WTC11 (cell line): ENCODE results near the gene TDRD9. TPM values are rescaled to one million over a fixed set of nuclear protein-coding genes. Genes with fewer than 3 reads are reported as not detected.

Experiments
- ATAC-seq: fragments of 200-7000 bp; cut with Tn5 transposase; 2 replicates; pipeline ENCODE4 v1.10.0; 2021; ENCODE audit warnings: mild to moderate bottlenecking, moderate library complexity
- CTCF ChIA-PET: fragments of 300-600 bp; sonication (Branson Sonifier 250); formaldehyde crosslinking; loops from one replicate; lab custom pipeline; 2021; ENCODE audit warnings: antibody characterized with exemption; lab: Charles Lee
- POLR2A ChIA-PET: fragments of 350-600 bp; sonication (Branson Sonifier 250); formaldehyde crosslinking; loops from one replicate; lab custom pipeline; 2021; ENCODE audit warnings: antibody characterized with exemption; lab: Charles Lee
- DNase-seq: peaks from one replicate; pipeline ENCODE4 v3.0.0; 2021; ENCODE audit warnings: low spot score
- H3K27ac Mint-ChIP-seq: 2 replicates; pipeline ENCODE4 v1.8.0; 2021; ENCODE audit warnings: mixed read lengths
- H3K27me3 Mint-ChIP-seq: 2 replicates; pipeline ENCODE4 v1.8.0; 2021; ENCODE audit warnings: low read depth, mild to moderate bottlenecking, moderate library complexity, mixed read lengths
- H3K36me3 Mint-ChIP-seq: 2 replicates; pipeline ENCODE4 v1.8.0; 2021; ENCODE audit warnings: mixed read lengths
- H3K4me1 Mint-ChIP-seq: 2 replicates; pipeline ENCODE4 v1.8.0; 2022; ENCODE audit warnings: mixed read lengths
- H3K4me3 Mint-ChIP-seq: 2 replicates; pipeline ENCODE4 v1.8.0; 2021; ENCODE audit warnings: mild to moderate bottlenecking, moderate library complexity, mixed read lengths
- H3K9me3 Mint-ChIP-seq: 2 replicates; pipeline ENCODE4 v1.8.0; 2021; ENCODE audit warnings: mixed read lengths
- ATF2 ChIP-seq: sonication (generic); formaldehyde crosslinking; IDR thresholded peaks from 2 replicates; pipeline ENCODE4 v1.8.1; 2022; ENCODE audit warnings: low read depth, missing genetic modification reagents, borderline replicate concordance
- CBFB ChIP-seq: sonication (generic); formaldehyde crosslinking; IDR thresholded peaks from 2 replicates; pipeline ENCODE4 v1.8.1; 2022; ENCODE audit warnings: mild to moderate bottlenecking, low read depth, missing genetic modification reagents
- CREB1 ChIP-seq: sonication (generic); formaldehyde crosslinking; IDR thresholded peaks from 2 replicates; pipeline ENCODE4 v1.8.0; 2023; ENCODE audit warnings: mild to moderate bottlenecking, missing genetic modification reagents
- CREM ChIP-seq: sonication (generic); formaldehyde crosslinking; IDR thresholded peaks from 2 replicates; pipeline ENCODE4 v1.8.1; 2022; ENCODE audit warnings: mild to moderate bottlenecking, missing genetic modification reagents, moderate library complexity
- CTCF ChIP-seq: fragments of 200-600 bp; IDR thresholded peaks from 2 replicates; pipeline ENCODE4 v1.8.0; 2022; ENCODE audit warnings: antibody characterized with exemption
- ELF4 ChIP-seq: sonication (generic); formaldehyde crosslinking; IDR thresholded peaks from 2 replicates; pipeline ENCODE4 v1.8.1; 2022; ENCODE audit warnings: low read depth, mild to moderate bottlenecking, moderate library complexity, missing genetic modification reagents
- MYBL2 ChIP-seq: sonication (generic); formaldehyde crosslinking; IDR thresholded peaks from 2 replicates; pipeline ENCODE4 v1.8.1; 2023; ENCODE audit warnings: mild to moderate bottlenecking, moderate library complexity, missing genetic modification reagents
- PREB ChIP-seq: sonication (generic); formaldehyde crosslinking; IDR thresholded peaks from 2 replicates; pipeline ENCODE4 v1.8.1; 2022; ENCODE audit warnings: mild to moderate bottlenecking, missing genetic modification reagents, moderate library complexity, borderline replicate concordance
- SMAD3 ChIP-seq: sonication (generic); formaldehyde crosslinking; IDR thresholded peaks from 2 replicates; pipeline ENCODE4 v1.8.0; 2022; ENCODE audit warnings: missing genetic modification reagents, mild to moderate bottlenecking, borderline replicate concordance
- USF2 ChIP-seq: sonication (generic); formaldehyde crosslinking; IDR thresholded peaks from 2 replicates; pipeline ENCODE4 v1.8.1; 2023; ENCODE audit warnings: mild to moderate bottlenecking, missing genetic modification reagents, moderate library complexity
- ZBTB43 ChIP-seq: sonication (generic); formaldehyde crosslinking; IDR thresholded peaks from 2 replicates; pipeline ENCODE4 v1.8.1; 2023; ENCODE audit warnings: mild to moderate bottlenecking, missing genetic modification reagents
- ZNF416 ChIP-seq: fragments of 250-450 bp; sonication (Bioruptor Pico); IDR thresholded peaks from 2 replicates; pipeline ENCODE4 v1.9.0; 2021; ENCODE audit warnings: mild to moderate bottlenecking, inconsistent platforms
- total RNA-seq: library from RNA; stranded (reverse); gene quantifications from 3 replicates; pipeline ENCODE4 v1.2.3, GENCODE V29; 2021
- TF ChIP-seq, protein P1 (sequence below): fragments of 250-450 bp; sonication (Bioruptor Pico); IDR thresholded peaks from 2 replicates; pipeline ENCODE4 v2.1.2; 2022; ENCODE audit warnings: mild to moderate bottlenecking, moderate library complexity
- TF ChIP-seq, protein P2 (sequence below): fragments of 250-450 bp; sonication (Bioruptor Pico); IDR thresholded peaks from 2 replicates; pipeline ENCODE4 v1.9.0; 2021; ENCODE audit warnings: moderate library complexity, mild to moderate bottlenecking, inconsistent platforms, borderline replicate concordance
- TF ChIP-seq, protein P3 (sequence below): sonication (generic); formaldehyde crosslinking; IDR thresholded peaks from 2 replicates; pipeline ENCODE4 v1.8.0; 2022; ENCODE audit warnings: mild to moderate bottlenecking, missing genetic modification reagents

The TDRD9 gene
- total RNA-seq, 1 experiment from 2014 or later: 0.17 TPM

- TF ChIP-seq PREB: no peak
- TF ChIP-seq ELF4 (CRISPR knock-in tag): no peak
- TF ChIP-seq CREM (CRISPR knock-in tag): no peak
- TF ChIP-seq, protein P1, sequence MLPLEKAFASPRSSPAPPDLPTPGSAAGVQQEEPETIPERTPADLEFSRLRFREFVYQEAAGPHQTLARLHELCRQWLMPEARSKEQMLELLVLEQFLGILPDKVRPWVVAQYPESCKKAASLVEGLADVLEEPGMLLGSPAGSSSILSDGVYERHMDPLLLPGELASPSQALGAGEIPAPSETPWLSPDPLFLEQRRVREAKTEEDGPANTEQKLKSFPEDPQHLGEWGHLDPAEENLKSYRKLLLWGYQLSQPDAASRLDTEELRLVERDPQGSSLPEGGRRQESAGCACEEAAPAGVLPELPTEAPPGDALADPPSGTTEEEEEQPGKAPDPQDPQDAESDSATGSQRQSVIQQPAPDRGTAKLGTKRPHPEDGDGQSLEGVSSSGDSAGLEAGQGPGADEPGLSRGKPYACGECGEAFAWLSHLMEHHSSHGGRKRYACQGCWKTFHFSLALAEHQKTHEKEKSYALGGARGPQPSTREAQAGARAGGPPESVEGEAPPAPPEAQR (CRISPR knock-in tag): no peak
These were observed 147.4 kb downstream of the TDRD9 start (continued) for GRCh38 chr14:104075530-104076151.

GRCh38 chr14:104076743-104077142 is 148.5 kb downstream of the TDRD9 start:
- no peak for ATAC-seq
- CTCF ChIA-PET: interaction anchor here (1.0 to 3.2 kb wide), 13 partner anchors 10 to 484 kb away, joined by 3 to 42 read pairs (median 7); partner anchors contain the start of genes XRCC3 and ZFYVE21
- H3K4me1 Mint-ChIP-seq: peaks cover 7% of the 10 kb centered on the region
- peaks cover 4% of the 10 kb centered on the region for H3K27me3 Mint-ChIP-seq
- POLR2A ChIA-PET: no interaction called here
- H3K36me3 Mint-ChIP-seq: peaks cover 7% of the 10 kb centered on the region
- DNase-seq: no peak
- TF ChIP-seq USF2 (CRISPR knock-in tag): no peak
- TF ChIP-seq ZBTB43: no peak
- TF ChIP-seq, protein P2, sequence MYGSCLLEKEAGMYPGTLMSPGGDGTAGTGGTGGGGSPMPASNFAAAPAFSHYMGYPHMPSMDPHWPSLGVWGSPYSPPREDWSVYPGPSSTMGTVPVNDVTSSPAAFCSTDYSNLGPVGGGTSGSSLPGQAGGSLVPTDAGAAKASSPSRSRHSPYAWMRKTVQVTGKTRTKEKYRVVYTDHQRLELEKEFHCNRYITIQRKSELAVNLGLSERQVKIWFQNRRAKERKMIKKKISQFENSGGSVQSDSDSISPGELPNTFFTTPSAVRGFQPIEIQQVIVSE: no peak
- no peak for TF ChIP-seq MYBL2 (CRISPR knock-in tag)
- no peak for TF ChIP-seq CTCF
- TF ChIP-seq CBFB (CRISPR knock-in tag): no peak
- no peak for TF ChIP-seq ZNF416
- no peak for TF ChIP-seq CREB1 (CRISPR knock-in tag)
- no peak for TF ChIP-seq ATF2 (CRISPR knock-in tag)
- no peak for TF ChIP-seq SMAD3 (CRISPR knock-in tag)
- TF ChIP-seq, protein P3, sequence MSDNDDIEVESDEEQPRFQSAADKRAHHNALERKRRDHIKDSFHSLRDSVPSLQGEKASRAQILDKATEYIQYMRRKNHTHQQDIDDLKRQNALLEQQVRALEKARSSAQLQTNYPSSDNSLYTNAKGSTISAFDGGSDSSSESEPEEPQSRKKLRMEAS (CRISPR knock-in tag): no peak
- TF ChIP-seq, all 79 proteins: peak for 0
- H3K4me3 Mint-ChIP-seq: no peak overlapping the region
- H3K9me3 Mint-ChIP-seq: peaks cover 25% of the 10 kb centered on the region
- H3K27ac Mint-ChIP-seq: no peak overlapping the region
